GM12878 (cell line): ENCODE results near the gene MRPL28. TPM values are rescaled to one million over a fixed set of nuclear protein-coding genes. Genes with fewer than 3 reads are reported as not detected.
"Not testable (repeated sequence)": the region's sequence is repeated elsewhere in the genome, so short reads cannot be mapped to it uniquely, and the experiment has no call there.

Source experiments
- ATAC-seq: fragments of 200-7000 bp; cut with Tn5 transposase; 3 replicates; pipeline ENCODE4 v1.9.1; 2020; ENCODE audit warnings: mild to moderate bottlenecking, moderate library complexity
- BruUV-seq: library from RNA; stranded (reverse); fragments of 400-500 nt; replicated peaks from 2 replicates; lab custom pipeline; 2021; lab: Mats Ljungman, UMichigan
- CTCF ChIA-PET: fragments of 300-600 bp; sonication (Branson Sonifier 250); formaldehyde crosslinking; extraction: SDS; loops from one replicate; lab custom pipeline; 2021; ENCODE audit warnings: inconsistent platforms; lab: Yijun Ruan, JAX
- POLR2A ChIA-PET: fragments of 350-600 bp; formaldehyde crosslinking; extraction: SDS; loops from one replicate; lab custom pipeline; 2021; ENCODE audit warnings: inconsistent platforms; lab: Charles Lee
- RAD21 ChIA-PET: fragments of 300-600 bp; sonication (Branson Sonifier 250); formaldehyde crosslinking; loops from one replicate; lab custom pipeline; 2023; ENCODE audit warnings: antibody characterized with exemption; ENCODE audit not compliant: unreplicated experiment; lab: Charles Lee
- SMC1A ChIA-PET: fragments of 300-600 bp; sonication (Branson Sonifier 250); formaldehyde crosslinking; loops from one replicate; lab custom pipeline; 2023; ENCODE audit not compliant: unreplicated experiment, uncharacterized antibody; lab: Charles Lee
- DNase-seq: peaks from one replicate; pipeline ENCODE4 v3.0.0-alpha.2; 2011; ENCODE audit warnings: low read depth, low spot score
- FAIRE-seq: peaks from 3 replicates; lab custom pipeline; 2011; peaks lifted over from hg19 to GRCh38; lab: Jason Lieb, UNC
- H2AFZ ChIP-seq: 2 replicates; pipeline ENCODE4 v1.6.0; 2011; ENCODE audit warnings: low read depth, low read length, control low read depth; ENCODE audit not compliant: control insufficient read depth
- H3K27ac ChIP-seq: 2 replicates; pipeline ENCODE4 v1.5.1; 2011; ENCODE audit warnings: control low read depth; ENCODE audit not compliant: control insufficient read depth, insufficient read depth
- H3K27me3 ChIP-seq, 2 experiments: replicated peaks in 1 of 2; 2 replicates each; pipeline versions ENCODE4 v1.6.0 to v1.6.1; 2011; ENCODE audit warnings: low read length in 1 of 2; ENCODE audit not compliant: control insufficient read depth in 2 of 2, insufficient read depth in 2 of 2
- H3K36me3 ChIP-seq, 2 experiments: 2 replicates each; pipeline ENCODE4 v1.5.1; 2011; ENCODE audit warnings: low read length in 1 of 2; ENCODE audit not compliant: control insufficient read depth in 2 of 2, insufficient read depth in 2 of 2
- H3K4me1 ChIP-seq: 2 replicates; pipeline ENCODE4 v1.6.1; 2011; ENCODE audit warnings: mild to moderate bottlenecking, low read length, moderate library complexity, mixed read lengths; ENCODE audit not compliant: control insufficient read depth, insufficient read depth
- H3K4me2 ChIP-seq: 2 replicates; pipeline ENCODE4 v1.6.0; 2011; ENCODE audit warnings: control low read depth; ENCODE audit not compliant: control insufficient read depth, insufficient read depth
- H3K4me3 ChIP-seq: fragments of 200-600 bp; sonication (generic); 2 replicates; pipeline ENCODE4 v1.5.1; 2016
- H3K79me2 ChIP-seq: 2 replicates; pipeline ENCODE4 v1.6.0; 2011; ENCODE audit warnings: low read length; ENCODE audit not compliant: control insufficient read depth, insufficient read depth
- H3K9ac ChIP-seq: 2 replicates; pipeline ENCODE4 v1.8.0; 2011; ENCODE audit warnings: low read length, control low read depth, mixed read lengths; ENCODE audit not compliant: control insufficient read depth, insufficient read depth
- H3K9me3 ChIP-seq: replicated peaks from 3 replicates; pipeline ENCODE4 v1.5.1; 2011; ENCODE audit warnings: mild to moderate bottlenecking, low read length; ENCODE audit not compliant: control insufficient read depth, insufficient read depth
- H4K20me1 ChIP-seq: 2 replicates; pipeline ENCODE4 v1.6.0; 2011; ENCODE audit not compliant: control insufficient read depth, insufficient read depth
- DPF2 ChIP-seq: fragments of 450-650 bp; IDR thresholded peaks from 2 replicates; pipeline ENCODE4 v1.6.1; 2017; ENCODE audit warnings: mild to moderate bottlenecking
- NFXL1 ChIP-seq: fragments of 450-650 bp; IDR thresholded peaks from 2 replicates; pipeline ENCODE4 v1.6.1; 2017; ENCODE audit warnings: antibody characterized with exemption, mild to moderate bottlenecking, borderline replicate concordance
- RUNX3 ChIP-seq: IDR thresholded peaks from 2 replicates; pipeline ENCODE4 v1.6.1; 2012; ENCODE audit warnings: low read length, inconsistent platforms
- WGBS: methylation state at CpG from one replicate; pipeline ENCODE4 v1.1.6; 2016; ENCODE audit warnings: low lambda C conversion rate; ENCODE audit not compliant: insufficient replicate concordance, insufficient coverage; ENCODE audit errors: missing lambda C conversion rate; 5-methylcytosine and 5-hydroxymethylcytosine counted together
- in situ Hi-C: fragments of 300-500 bp; cut with MboI; formaldehyde crosslinking; loops from 9 replicates; pipeline ENCODE4 v1.14.3; 2018; ENCODE audit warnings: mixed read lengths
- intact Hi-C: fragments of 100-400 bp; cut with micrococcal nuclease; formaldehyde crosslinking; loops from one replicate; pipeline ENCODE4 v1.14.2; 2022; ENCODE audit not compliant: unreplicated experiment
- polyA plus RNA-seq, 11 experiments: library from polyadenylated mRNA; depleted of rRNA in 4 of 11; unstranded in 6 of 11; stranded (reverse) in 5 of 11; fragments of >200 nt; fragmentation: Nextera tagmentation in 4 of 11; fragmentation: Illumina TruSeq in 1 of 11; extraction: Ambion mirVana in 4 of 11; extraction: Trizol in 1 of 11; gene quantifications; 1 replicate in 1 of 11; 2 replicates in 10 of 11; pipeline versions ENCODE4 v1.2.1 to v1.2.3, GENCODE V29; 2011 to 2016; ENCODE audit warnings: inconsistent platforms in 2 of 11, missing spikeins in 2 of 11, low read depth in 1 of 11
- total RNA-seq, 4 experiments: library from RNA; depleted of rRNA in 3 of 4; stranded (reverse); fragments of >200 nt in 3 of 4; fragmentation: Illumina TruSeq in 1 of 4; extraction: Trizol in 1 of 4; gene quantifications; 2 replicates each; pipeline versions ENCODE4 v1.2.1 to v1.2.3, GENCODE V29; 2013 to 2021

The MRPL28 gene
- total and polyA plus RNA-seq, 10 of the 15 experiments (the other 5 are each of a cell fraction or from before 2014, with no cell fraction given): 1.6 to 185 (median 110) TPM

- RAD21 ChIA-PET: no interaction called here
- FAIRE-seq: no peak
- WGBS: 84% methylated on average over 10 of the region's 10 CpGs
Observed at GRCh38 chr16:389352-389751, 19.0 kb upstream of the MRPL28 start.

GRCh38 chr16:387761-388666 is 17.7 kb upstream of the MRPL28 start:
- H3K79me2 ChIP-seq, H3K27me3 ChIP-seq, H3K9ac ChIP-seq, H3K27ac ChIP-seq, H3K4me2 ChIP-seq, H4K20me1 ChIP-seq, H3K4me3 ChIP-seq, H2AFZ ChIP-seq, DNase-seq, ATAC-seq, in situ Hi-C loops, SMC1A ChIA-PET, POLR2A ChIA-PET, H3K9me3 ChIP-seq, FAIRE-seq, H3K36me3 ChIP-seq, RAD21 ChIA-PET, BruUV-seq, intact Hi-C loops: not testable (repeated sequence)
- peaks cover 15% of the 10 kb centered on the region for H3K4me1 ChIP-seq
- CTCF ChIA-PET: interaction anchor here (1.2 kb wide), 1 partner anchor 10 kb away, joined by 4 read pairs; no protein-coding TSS in a partner anchor
- WGBS: 58% methylated on average over 20 of the region's 20 CpGs

More at GRCh38 chr16:389352-389751, 19.0 kb upstream of the MRPL28 start:
- CTCF ChIA-PET: interaction anchor here (1.0 kb wide), 1 partner anchor 9 kb away, joined by 3 read pairs; no protein-coding TSS in a partner anchor
- no peak for TF ChIP-seq RUNX3
- no peak for TF ChIP-seq DPF2
- TF ChIP-seq NFXL1: no peak
- intact Hi-C loops (no loop called here), in situ Hi-C loops (no loop called here)
- BruUV-seq: no TSS peak
- SMC1A ChIA-PET: no interaction called here
- Histone ChIP-seq H4K20me1 (no peaks in the 10 kb centered on the region), H3K27me3 (no peaks in the 10 kb centered on the region), H2AFZ (no peak overlapping the region), H3K27ac (no peak overlapping the region), H3K9ac (no peak overlapping the region; the same call in 1 of the 2 replicates), H3K79me2 (no peaks in the 10 kb centered on the region), H3K36me3 (no peaks in the 10 kb centered on the region), H3K4me1 (peaks cover 3% of the 10 kb centered on the region; the same call in 1 of the 2 replicates), H3K9me3 (no peaks in the 10 kb centered on the region; the same call in 2 of the 3 replicates), H3K4me3 (no peak overlapping the region), H3K4me2 (no peak overlapping the region)
- ATAC-seq: no peak
- POLR2A ChIA-PET: no interaction called here
- DNase-seq: no peak
